ENCODE results near the gene ENTPD8. TPM values are rescaled to one million over a fixed set of nuclear protein-coding genes. Genes with fewer than 3 reads are reported as not detected.

Gene ENTPD8
- total and polyA plus RNA-seq, 2 of the 13 experiments (the other 11 are each of a cell fraction or from before 2014, with no cell fraction given) = 0.26 to 0.44 TPM

DNA sequence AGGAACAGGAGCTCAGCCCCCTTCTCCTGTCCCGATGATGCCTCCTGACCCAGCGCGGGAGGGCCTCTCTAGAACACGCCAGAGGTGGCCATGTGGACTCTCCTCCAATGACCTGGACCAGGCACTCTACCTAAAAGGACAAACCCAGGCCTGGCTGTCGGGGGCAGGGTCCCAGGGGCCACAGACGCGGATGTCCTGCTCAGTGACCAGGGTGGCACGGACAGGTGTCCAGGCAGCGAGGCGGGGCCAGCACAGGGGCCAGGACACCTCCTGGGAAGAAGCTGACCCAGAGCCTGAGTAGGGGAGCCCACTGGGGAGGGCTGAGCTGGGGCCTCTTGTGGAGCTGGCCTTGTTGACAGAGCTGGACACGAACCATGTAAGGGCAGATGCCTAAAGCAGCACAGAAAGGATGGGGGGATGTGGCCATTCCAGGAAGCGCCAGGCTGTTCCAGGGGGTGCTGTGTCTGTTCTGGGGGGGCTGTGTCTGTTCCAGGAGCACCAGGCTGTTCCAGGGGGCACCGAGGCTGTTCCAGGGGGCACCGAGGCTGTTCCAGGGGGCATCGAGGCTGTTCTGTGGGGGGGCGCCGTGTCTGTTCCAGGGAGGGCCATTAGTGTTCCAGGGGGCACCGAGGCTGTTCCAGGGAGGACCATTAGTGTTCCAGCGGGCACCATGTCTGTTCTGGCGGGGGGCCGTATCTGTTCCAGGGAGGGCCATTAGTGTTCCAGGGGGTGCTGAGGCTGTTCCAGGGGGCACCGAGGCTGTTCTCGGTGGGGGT is 48.7 kb downstream of the ENTPD8 start (continued):
- no peak for TF ChIP-seq ZFY (CRISPR knock-in tag; IDR thresholded peaks at IDR 0.05)
- TF ChIP-seq, protein P1, sequence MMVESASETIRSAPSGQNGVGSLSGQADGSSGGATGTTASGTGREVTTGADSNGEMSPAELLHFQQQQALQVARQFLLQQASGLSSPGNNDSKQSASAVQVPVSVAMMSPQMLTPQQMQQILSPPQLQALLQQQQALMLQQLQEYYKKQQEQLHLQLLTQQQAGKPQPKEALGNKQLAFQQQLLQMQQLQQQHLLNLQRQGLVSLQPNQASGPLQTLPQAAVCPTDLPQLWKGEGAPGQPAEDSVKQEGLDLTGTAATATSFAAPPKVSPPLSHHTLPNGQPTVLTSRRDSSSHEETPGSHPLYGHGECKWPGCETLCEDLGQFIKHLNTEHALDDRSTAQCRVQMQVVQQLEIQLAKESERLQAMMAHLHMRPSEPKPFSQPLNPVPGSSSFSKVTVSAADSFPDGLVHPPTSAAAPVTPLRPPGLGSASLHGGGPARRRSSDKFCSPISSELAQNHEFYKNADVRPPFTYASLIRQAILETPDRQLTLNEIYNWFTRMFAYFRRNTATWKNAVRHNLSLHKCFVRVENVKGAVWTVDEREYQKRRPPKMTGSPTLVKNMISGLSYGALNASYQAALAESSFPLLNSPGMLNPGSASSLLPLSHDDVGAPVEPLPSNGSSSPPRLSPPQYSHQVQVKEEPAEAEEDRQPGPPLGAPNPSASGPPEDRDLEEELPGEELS (CRISPR knock-in tag; IDR thresholded peaks at IDR 0.05) = no peak

DNA sequence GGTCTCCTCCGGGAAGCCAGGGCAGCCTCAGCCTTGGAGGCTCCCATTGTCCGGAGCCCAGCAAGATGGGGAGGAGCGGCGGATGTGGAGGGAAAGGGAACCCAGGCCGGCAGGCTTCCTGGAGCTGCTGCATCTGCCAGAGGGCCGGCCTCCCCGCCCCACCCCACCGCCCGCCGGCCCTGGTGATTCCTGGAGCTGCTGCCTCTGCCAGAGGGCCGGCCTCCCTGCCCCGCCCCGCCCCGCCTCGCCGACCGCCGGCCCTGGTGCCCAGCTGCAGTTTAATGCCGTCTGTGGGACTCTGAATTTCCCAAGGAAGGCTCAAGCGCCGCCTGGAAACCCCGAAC is 49.8 kb downstream of the ENTPD8 start:
- POLR2A ChIA-PET = no interaction called here
- intact Hi-C loops (cut with micrococcal nuclease; ENCODE audit: unreplicated experiment) = no loop called here
- CTCF ChIA-PET (ENCODE audit: low intra/inter-chr PET ratio, low total read pairs) = no interaction called here
- H3K4me2 ChIP-seq (ENCODE audit: low read depth, low read length) = no peak overlapping the region
- 100% methylated on average over 3 of the region's 22 CpGs for WGBS (ENCODE audit: low lambda C conversion rate)
- no peak overlapping the region for H3K9ac ChIP-seq (ENCODE audit: insufficient read depth, low read depth, low read length)
- ATAC-seq (no peak), DNase-seq (ENCODE audit: low spot score) (no peak), FAIRE-seq (no peak)
- H3K4me1 ChIP-seq (ENCODE audit: insufficient read depth, low read length) = peaks cover 30% of the 10 kb centered on the region
- no peak overlapping the region for H3K27ac ChIP-seq (ENCODE audit: extremely low read length, insufficient read depth, low read length)
- in situ Hi-C loops (cut with HindIII; ENCODE audit: extremely low pct_ligation_motif_present, low pct_unique_long_range_greater_than_20kb) = no loop called here
- H3K9me3 ChIP-seq (ENCODE audit: low read length) = no peaks in the 10 kb centered on the region
- no peaks in the 10 kb centered on the region for H3K36me3 ChIP-seq (replicated peaks in 1 of 2; ENCODE audit: control insufficient read depth in 1 of 2, insufficient read depth in 2 of 2, low read length in 2 of 2)
- no peak overlapping the region for H3K4me3 ChIP-seq (replicated peaks in 1 of 3; ENCODE audit: insufficient read depth in 1 of 3, low read depth in 2 of 3, low read length in 3 of 3)
- no TSS peak for BruUV-seq (replicated peaks)
- H3K79me2 ChIP-seq (ENCODE audit: insufficient read depth, low read length) = no peaks in the 10 kb centered on the region
- no peaks in the 10 kb centered on the region for H3K27me3 ChIP-seq (ENCODE audit: control insufficient read depth in 1 of 2, insufficient read depth in 2 of 2, low read length in 2 of 2)
- no peaks in the 10 kb centered on the region for H4K20me1 ChIP-seq (ENCODE audit: insufficient read depth, low read length)
- no peak overlapping the region for H2AFZ ChIP-seq (ENCODE audit: low read length)
- TF ChIP-seq, protein P2, sequence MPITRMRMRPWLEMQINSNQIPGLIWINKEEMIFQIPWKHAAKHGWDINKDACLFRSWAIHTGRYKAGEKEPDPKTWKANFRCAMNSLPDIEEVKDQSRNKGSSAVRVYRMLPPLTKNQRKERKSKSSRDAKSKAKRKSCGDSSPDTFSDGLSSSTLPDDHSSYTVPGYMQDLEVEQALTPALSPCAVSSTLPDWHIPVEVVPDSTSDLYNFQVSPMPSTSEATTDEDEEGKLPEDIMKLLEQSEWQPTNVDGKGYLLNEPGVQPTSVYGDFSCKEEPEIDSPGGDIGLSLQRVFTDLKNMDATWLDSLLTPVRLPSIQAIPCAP (CRISPR knock-in tag; IDR thresholded peaks at IDR 0.05; ENCODE audit: low read depth) = no peak
- TF ChIP-seq ZNF678 (CRISPR knock-in tag; IDR thresholded peaks at IDR 0.05) (no peak), REPIN1 (CRISPR knock-in tag; IDR thresholded peaks at IDR 0.05; ENCODE audit: borderline replicate concordance, low read depth) (no peak), NR2F6 (IDR thresholded peaks at IDR 0.05) (no peak), NR2F6 (CRISPR knock-in tag; IDR thresholded peaks at IDR 0.05) (no peak), ZC3H4 (CRISPR knock-in tag; IDR thresholded peaks at IDR 0.05; ENCODE audit: borderline replicate concordance) (no peak), REXO4 (CRISPR knock-in tag; IDR thresholded peaks at IDR 0.05; ENCODE audit: borderline replicate concordance) (no peak), ZNF30 (CRISPR knock-in tag; IDR thresholded peaks at IDR 0.05) (no peak), KLF9 (CRISPR knock-in tag; IDR thresholded peaks at IDR 0.05; ENCODE audit: low read depth) (no peak), TEAD3 (CRISPR knock-in tag; optimal IDR thresholded peaks at IDR 0.05; ENCODE audit: borderline replicate concordance) (no peak), SNAI1 (CRISPR knock-in tag; IDR thresholded peaks at IDR 0.05; ENCODE audit: borderline replicate concordance) (no peak)
- TF ChIP-seq, protein P3, sequence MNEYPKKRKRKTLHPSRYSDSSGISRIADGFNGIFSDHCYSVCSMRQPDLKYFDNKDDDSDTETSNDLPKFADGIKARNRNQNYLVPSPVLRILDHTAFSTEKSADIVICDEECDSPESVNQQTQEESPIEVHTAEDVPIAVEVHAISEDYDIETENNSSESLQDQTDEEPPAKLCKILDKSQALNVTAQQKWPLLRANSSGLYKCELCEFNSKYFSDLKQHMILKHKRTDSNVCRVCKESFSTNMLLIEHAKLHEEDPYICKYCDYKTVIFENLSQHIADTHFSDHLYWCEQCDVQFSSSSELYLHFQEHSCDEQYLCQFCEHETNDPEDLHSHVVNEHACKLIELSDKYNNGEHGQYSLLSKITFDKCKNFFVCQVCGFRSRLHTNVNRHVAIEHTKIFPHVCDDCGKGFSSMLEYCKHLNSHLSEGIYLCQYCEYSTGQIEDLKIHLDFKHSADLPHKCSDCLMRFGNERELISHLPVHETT (CRISPR knock-in tag; conservative IDR thresholded peaks at IDR 0.05) = no peak
- TF ChIP-seq, protein P4, sequence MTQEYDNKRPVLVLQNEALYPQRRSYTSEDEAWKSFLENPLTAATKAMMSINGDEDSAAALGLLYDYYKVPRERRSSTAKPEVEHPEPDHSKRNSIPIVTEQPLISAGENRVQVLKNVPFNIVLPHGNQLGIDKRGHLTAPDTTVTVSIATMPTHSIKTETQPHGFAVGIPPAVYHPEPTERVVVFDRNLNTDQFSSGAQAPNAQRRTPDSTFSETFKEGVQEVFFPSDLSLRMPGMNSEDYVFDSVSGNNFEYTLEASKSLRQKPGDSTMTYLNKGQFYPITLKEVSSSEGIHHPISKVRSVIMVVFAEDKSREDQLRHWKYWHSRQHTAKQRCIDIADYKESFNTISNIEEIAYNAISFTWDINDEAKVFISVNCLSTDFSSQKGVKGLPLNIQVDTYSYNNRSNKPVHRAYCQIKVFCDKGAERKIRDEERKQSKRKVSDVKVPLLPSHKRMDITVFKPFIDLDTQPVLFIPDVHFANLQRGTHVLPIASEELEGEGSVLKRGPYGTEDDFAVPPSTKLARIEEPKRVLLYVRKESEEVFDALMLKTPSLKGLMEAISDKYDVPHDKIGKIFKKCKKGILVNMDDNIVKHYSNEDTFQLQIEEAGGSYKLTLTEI (CRISPR knock-in tag; conservative IDR thresholded peaks at IDR 0.05) = no peak
